Fibroblast of lung (primary cell): ENCODE measurements around the gene THAP7.

ENCODE experiments used
- CTCF ChIP-seq, 2 donors: IDR thresholded peaks in 1 of 2; conservative IDR thresholded peaks in 1 of 2; 1 replicate in 1 of 2; 2 replicates in 1 of 2; pipeline ENCODE4 v1.5.1; 2011 to 2012; ENCODE audit warnings: low read length in 2 of 2, control low read depth in 1 of 2, inconsistent platforms in 1 of 2, low read depth in 1 of 2, mild to moderate bottlenecking in 1 of 2
- EZH2 ChIP-seq: IDR thresholded peaks from 2 replicates; pipeline ENCODE4 v1.5.1; 2012; ENCODE audit warnings: low read length, control low read depth, mild to moderate bottlenecking; ENCODE audit errors: missing control alignments

GRCh38 chr22:20953668-20954500 lies 48.0 kb downstream of the THAP7 start:
- TF ChIP-seq CTCF (conservative IDR thresholded peaks at IDR 0.05 in 1 of 2, IDR thresholded peaks at IDR 0.05 in 1 of 2; ENCODE audit: low read depth in 1 of 2, low read length in 2 of 2) (no peak), EZH2 (no peak)
